ENCODE results near the gene KCTD17.

Gene KCTD17

GRCh38 chr22:37061611-37062375, 10.3 kb downstream of the KCTD17 start:
- Histone ChIP-seq H3K27ac (replicated peaks) (no peak overlapping the region), H3K27me3 (ENCODE audit: insufficient read depth, poor library complexity, severe bottlenecking) (peaks cover 21% of the 10 kb centered on the region), H3K4me3 (replicated peaks; ENCODE audit: insufficient read depth, low read length) (no peak overlapping the region)
- no peak for DNase-seq (ENCODE audit: low read depth in 1 of 2, low spot score in 1 of 2)
- TF ChIP-seq POLR2AphosphoS5 (IDR thresholded peaks at IDR 0.05; ENCODE audit: low read depth) (no peak), CTCF (IDR thresholded peaks at IDR 0.05; ENCODE audit: insufficient read depth, low read length) (no peak), SPI1 (IDR thresholded peaks at IDR 0.05; ENCODE audit: borderline replicate concordance, low read depth) (no peak), REST (IDR thresholded peaks at IDR 0.05; ENCODE audit: insufficient replicate concordance, low read depth) (no peak), GABPA (IDR thresholded peaks at IDR 0.05; ENCODE audit: low read depth) (no peak)

GRCh38 chr22:37062376-37062675, 10.8 kb downstream of the KCTD17 start:
- TF ChIP-seq CTCF (IDR thresholded peaks at IDR 0.05; ENCODE audit: insufficient read depth, low read length) = no peak
- TF ChIP-seq REST (IDR thresholded peaks at IDR 0.05; ENCODE audit: insufficient replicate concordance, low read depth) = no peak
- no peak for TF ChIP-seq GABPA (IDR thresholded peaks at IDR 0.05; ENCODE audit: low read depth)
- no peak for TF ChIP-seq SPI1 (IDR thresholded peaks at IDR 0.05; ENCODE audit: borderline replicate concordance, low read depth)
- TF ChIP-seq POLR2AphosphoS5 (IDR thresholded peaks at IDR 0.05; ENCODE audit: low read depth) = no peak
- no peak overlapping the region for H3K4me3 ChIP-seq (replicated peaks; ENCODE audit: insufficient read depth, low read length)
- peaks cover 23% of the 10 kb centered on the region for H3K27me3 ChIP-seq (ENCODE audit: insufficient read depth, poor library complexity, severe bottlenecking)
- no peak for DNase-seq (ENCODE audit: low read depth in 1 of 2, low spot score in 1 of 2)
- H3K27ac ChIP-seq (replicated peaks) = no peak overlapping the region

- DNase-seq (ENCODE audit: low read depth in 1 of 2, low spot score in 1 of 2) = no peak
- H3K4me3 ChIP-seq (replicated peaks; ENCODE audit: insufficient read depth, low read length) = no peak overlapping the region
These were observed 11.3 kb downstream of the KCTD17 start for GRCh38 chr22:37062702-37063381.

More at GRCh38 chr22:37062702-37063381, 11.3 kb downstream of the KCTD17 start:
- no peak for TF ChIP-seq GABPA (IDR thresholded peaks at IDR 0.05; ENCODE audit: low read depth)
- no peak for TF ChIP-seq REST (IDR thresholded peaks at IDR 0.05; ENCODE audit: insufficient replicate concordance, low read depth)
- TF ChIP-seq CTCF (IDR thresholded peaks at IDR 0.05; ENCODE audit: insufficient read depth, low read length) = no peak
- no peak for TF ChIP-seq SPI1 (IDR thresholded peaks at IDR 0.05; ENCODE audit: borderline replicate concordance, low read depth)
- TF ChIP-seq POLR2AphosphoS5 (IDR thresholded peaks at IDR 0.05; ENCODE audit: low read depth) = no peak
- H3K27me3 ChIP-seq (ENCODE audit: insufficient read depth, poor library complexity, severe bottlenecking) = peaks cover 25% of the 10 kb centered on the region
- H3K27ac ChIP-seq (replicated peaks) = no peak overlapping the region

Data from HL-60 (cell line).